GM12873 (cell line): ENCODE results near the gene PADI4.

Experiments
- CTCF ChIP-seq: IDR thresholded peaks from 2 replicates; pipeline ENCODE4 v1.5.1; 2012; ENCODE audit warnings: low read depth, mild to moderate bottlenecking, moderate library complexity, low read length, control low read depth; ENCODE audit not compliant: insufficient read depth; ENCODE audit errors: missing control alignments

Gene PADI4

GRCh38 chr1:17286646-17287045 is 21.4 kb upstream of the PADI4 start:
- TF ChIP-seq CTCF = no peak

- no peak for TF ChIP-seq CTCF
These were observed 20.7 kb upstream of the PADI4 start for GRCh38 chr1:17287130-17287776.

GRCh38 chr1:17289721-17290120 is 18.3 kb upstream of the PADI4 start:
- no peak for TF ChIP-seq CTCF

GRCh38 chr1:17290553-17290952 is 17.4 kb upstream of the PADI4 start:
- no peak for TF ChIP-seq CTCF

- no peak for TF ChIP-seq CTCF
These were observed 15.5 kb upstream of the PADI4 start for GRCh38 chr1:17292299-17293160.

GRCh38 chr1:17293681-17294425 is 14.1 kb upstream of the PADI4 start:
- TF ChIP-seq CTCF = no peak

GRCh38 chr1:17295292-17295691 is 12.7 kb upstream of the PADI4 start:
- TF ChIP-seq CTCF = no peak
